Kidney tubule cell (primary cell): Measurements from ENCODE around the gene THAP5.

ENCODE experiments used
- DNase-seq: peaks from one replicate; pipeline ENCODE4 v3.0.0-alpha.2; 2018; ENCODE audit warnings: low spot score

THAP5 gene

GRCh38 chr7:108533712-108534111 lies 35.8 kb downstream of the THAP5 start:
- no peak for DNase-seq

DNA sequence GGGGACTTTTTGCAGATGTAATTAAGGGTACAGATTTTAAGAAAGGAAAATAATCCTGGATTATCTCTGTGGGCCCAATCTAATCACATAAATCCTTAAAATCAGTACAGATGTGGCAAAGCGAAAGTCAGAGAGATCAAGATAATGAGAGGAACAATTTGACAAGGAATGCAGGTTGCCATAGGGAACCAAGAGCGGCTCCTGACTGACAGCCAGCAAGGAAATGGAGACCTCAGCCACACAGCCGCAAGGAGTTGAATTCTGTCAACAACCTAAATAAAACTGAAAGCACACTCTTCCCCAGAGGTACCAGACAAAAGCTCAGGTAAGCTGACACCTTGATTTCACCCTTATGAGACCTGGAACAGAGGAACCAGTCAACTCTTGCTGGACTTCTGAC lies 40.2 kb downstream of the THAP5 start:
- DNase-seq = peak; percentile 20

- peak; percentile 86 for DNase-seq
These were observed 41.3 kb downstream of the THAP5 start for GRCh38 chr7:108528183-108528712.

DNA sequence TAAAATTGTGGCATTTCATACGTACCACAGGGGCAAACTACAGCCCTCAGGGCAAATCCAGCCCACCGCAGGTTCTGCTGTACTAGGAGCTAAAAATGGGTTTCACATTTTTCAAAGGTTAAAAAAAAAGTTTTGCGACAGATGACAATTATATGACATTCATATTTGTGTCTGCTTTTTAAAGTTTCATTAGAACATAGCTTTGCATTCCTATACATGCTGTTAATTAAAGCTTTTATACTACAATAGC lies 42.8 kb downstream of the THAP5 start:
- DNase-seq = no peak

- peak; percentile 100 for DNase-seq
These were observed 43.3 kb downstream of the THAP5 start, which contains the start of gene PNPLA8 for GRCh38 chr7:108525985-108526767. Gene PNPLA8, minus strand, starts transcription at chr7:108526135. Its CDS starts 10,644 bp downstream, at chr7:108515491.

DNA sequence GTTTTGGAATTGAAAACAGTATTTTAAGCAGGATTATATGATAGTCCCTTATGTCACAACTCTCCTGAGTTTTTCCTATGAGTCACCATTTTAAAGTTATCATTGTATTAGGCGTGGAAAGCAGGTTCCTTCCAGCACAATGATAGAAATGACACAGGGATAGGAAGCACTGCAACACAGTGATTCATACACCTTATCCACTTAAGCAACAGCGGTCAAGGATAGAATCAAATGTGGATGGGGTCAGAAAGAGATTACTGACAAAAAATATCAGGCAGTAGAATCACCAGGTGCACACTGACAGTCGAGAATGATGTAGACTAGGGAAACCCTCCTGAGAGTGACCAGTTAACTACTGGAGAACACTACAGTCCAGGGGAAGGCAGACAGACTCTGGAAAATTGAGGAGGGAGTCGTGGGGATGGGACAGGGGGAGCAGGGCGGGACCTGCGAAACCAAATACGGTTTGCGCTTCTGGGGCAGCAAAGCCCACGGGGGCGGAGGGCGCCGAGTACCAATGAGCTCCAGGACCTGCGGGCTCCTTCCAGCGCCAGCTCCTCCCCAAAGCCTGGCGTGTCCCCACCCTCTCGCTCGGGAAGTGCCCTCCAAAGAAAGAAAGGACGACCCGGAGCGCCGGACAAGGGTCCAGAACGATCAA lies 44.0 kb downstream of the THAP5 start:
- peak; percentile 82 for DNase-seq

GRCh38 chr7:108522780-108523179 lies 46.7 kb downstream of the THAP5 start:
- no peak for DNase-seq

DNA sequence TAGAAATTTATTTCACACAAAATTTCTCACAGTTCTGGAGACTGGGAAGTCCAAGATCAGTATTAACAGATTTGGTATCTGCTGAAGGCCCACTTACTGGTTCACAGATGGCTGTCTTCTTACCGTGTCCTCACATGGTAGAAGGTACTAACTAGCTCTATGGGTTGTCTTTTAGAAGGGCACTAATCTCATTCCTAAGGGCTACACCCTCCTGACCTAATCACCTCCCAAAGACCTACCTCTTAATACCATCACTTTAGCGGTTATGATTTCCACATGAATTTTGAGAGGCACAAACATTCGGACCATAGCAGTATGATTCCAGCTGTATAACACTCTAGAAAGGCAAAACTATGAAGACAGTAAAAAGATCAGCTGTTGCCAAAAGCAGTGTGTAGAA lies 51.6 kb downstream of the THAP5 start:
- no peak for DNase-seq

DNA sequence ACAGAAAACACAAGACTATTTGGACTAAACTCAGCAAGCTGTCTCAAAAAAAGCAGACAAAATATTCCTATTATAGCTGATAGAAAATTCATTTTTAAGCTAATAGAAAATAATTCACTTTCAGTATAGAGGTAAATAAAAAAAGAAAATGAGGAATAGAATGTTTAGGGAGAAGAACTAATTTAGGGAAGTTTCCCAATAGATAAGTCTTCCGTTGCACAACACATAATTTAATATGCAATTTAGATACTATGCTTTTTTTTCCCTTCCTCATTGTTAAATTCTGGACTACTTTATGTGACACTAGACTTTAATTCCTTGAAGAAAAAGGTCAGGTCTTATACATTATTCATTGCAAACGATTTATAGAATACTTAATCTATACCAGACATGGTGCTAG lies 53.9 kb downstream of the THAP5 start:
- no peak for DNase-seq

DNA sequence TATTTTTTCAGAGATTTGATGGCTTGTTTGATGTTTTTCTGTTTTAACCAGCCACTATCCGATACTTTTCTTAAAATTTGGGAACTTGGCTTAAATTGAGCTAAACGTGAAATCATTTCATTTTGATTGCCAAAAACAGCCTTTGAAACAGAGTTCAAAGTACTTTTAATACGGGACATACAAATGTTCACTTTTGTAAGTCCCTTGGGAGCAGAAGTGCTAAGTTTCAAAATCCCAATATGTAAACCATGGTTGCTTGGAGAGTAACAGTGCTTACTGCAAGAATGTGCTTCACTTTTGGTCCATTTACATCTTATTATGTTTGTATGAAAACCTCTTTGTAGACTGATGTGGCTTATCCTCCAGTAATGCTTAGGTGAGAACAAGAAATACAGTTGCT lies 54.5 kb downstream of the THAP5 start:
- no peak for DNase-seq
